K562 (cell line): ENCODE measurements around the gene TESMIN. TPM values are rescaled to one million over a fixed set of nuclear protein-coding genes. Genes with fewer than 3 reads are reported as not detected.

Experiments used
- ATAC-seq: fragments of 200-7000 bp; cut with Tn5 transposase; 3 replicates; pipeline ENCODE4 v1.9.1; 2020; ENCODE audit warnings: moderate library complexity
- BruUV-seq: library from RNA; stranded (reverse); fragments of 400-500 nt; replicated peaks from 2 replicates; lab custom pipeline; 2021; lab: Mats Ljungman, UMichigan
- CTCF ChIA-PET: fragments of 300-600 bp; formaldehyde crosslinking; extraction: SDS; loops from one replicate; lab custom pipeline; 2021; ENCODE audit warnings: low intra/inter-chr PET ratio; lab: Yijun Ruan, JAX
- POLR2A ChIA-PET: fragments of 300-600, 350-650 bp; sonication (Branson Sonifier 250); formaldehyde crosslinking; extraction: SDS; loops from one replicate; lab custom pipeline; 2021; ENCODE audit warnings: antibody characterized with exemption, inconsistent platforms; lab: Yijun Ruan, JAX
- DNase-seq, 4 experiments: peaks; one replicate each; pipeline versions ENCODE4 v3.0.0 to v3.0.0-alpha.2; 2011 to 2018; ENCODE audit warnings: low spot score in 3 of 4, mixed read lengths in 3 of 4; ENCODE audit errors: extremely low read depth in 1 of 4
- FAIRE-seq: peaks from 2 replicates; lab custom pipeline; 2011; peaks lifted over from hg19 to GRCh38; lab: Jason Lieb, UNC
- H2AFZ ChIP-seq: 2 replicates; pipeline ENCODE4 v1.6.0; 2011; ENCODE audit warnings: low read depth, low read length, control low read depth, inconsistent platforms
- H3K27ac ChIP-seq: fragments of 200-600 bp; 3 replicates; pipeline ENCODE4 v1.8.0; 2011; ENCODE audit warnings: low read depth, mild to moderate bottlenecking, control low read depth, inconsistent platforms, low read length, moderate library complexity, mixed read lengths; ENCODE audit errors: extremely low read depth
- H3K27me3 ChIP-seq, 2 experiments: fragments of 300-600 bp in 1 of 2; 2 replicates in 1 of 2; 3 replicates in 1 of 2; pipeline versions ENCODE4 v1.6.0 to v1.8.0; 2011; ENCODE audit warnings: inconsistent platforms in 2 of 2, low read length in 2 of 2, mild to moderate bottlenecking in 1 of 2, mixed read lengths in 1 of 2, moderate library complexity in 1 of 2; ENCODE audit not compliant: control insufficient read depth in 2 of 2, insufficient read depth in 2 of 2
- H3K36me3 ChIP-seq: fragments of 300-600 bp; 3 replicates; pipeline ENCODE4 v1.8.0; 2011; ENCODE audit warnings: mild to moderate bottlenecking, low read length, inconsistent platforms; ENCODE audit not compliant: control insufficient read depth, insufficient read depth
- H3K4me1 ChIP-seq, 2 experiments: fragments of 200-600 bp in 1 of 2; replicated peaks in 1 of 2; 2 replicates in 1 of 2; 3 replicates in 1 of 2; pipeline versions ENCODE4 v1.5.1 to v1.8.0; 2011; ENCODE audit warnings: inconsistent platforms in 2 of 2, low read length in 2 of 2, mild to moderate bottlenecking in 1 of 2, mixed read lengths in 1 of 2, moderate library complexity in 1 of 2; ENCODE audit not compliant: control insufficient read depth in 2 of 2, insufficient read depth in 2 of 2
- H3K4me2 ChIP-seq: 2 replicates; pipeline ENCODE4 v1.6.1; 2011; ENCODE audit warnings: low read length, control low read depth, inconsistent platforms, mixed read lengths; ENCODE audit not compliant: insufficient read depth
- H3K4me3 ChIP-seq: fragments of 200-600 bp; sonication (generic), shearing (Covaris generic); 2 replicates; pipeline ENCODE4 v1.5.1; 2016; ENCODE audit warnings: control low read depth, inconsistent platforms
- H3K79me2 ChIP-seq: fragments of 200-600 bp; 3 replicates; pipeline ENCODE4 v1.8.0; 2011; ENCODE audit warnings: low read length, inconsistent platforms; ENCODE audit not compliant: control insufficient read depth, insufficient read depth
- H3K9ac ChIP-seq, 2 experiments: 2 replicates each; pipeline versions ENCODE4 v1.6.0 to v1.6.1; 2011; ENCODE audit warnings: low read depth in 2 of 2, low read length in 2 of 2, control low read depth in 1 of 2, inconsistent platforms in 1 of 2, mild to moderate bottlenecking in 1 of 2, mixed read lengths in 1 of 2; ENCODE audit not compliant: insufficient read depth in 1 of 2
- H3K9me1 ChIP-seq: one replicate; pipeline ENCODE4 v1.6.0; 2011; ENCODE audit warnings: inconsistent platforms, mild to moderate bottlenecking, low read length, moderate library complexity; ENCODE audit not compliant: control insufficient read depth, insufficient read depth
- H3K9me3 ChIP-seq: replicated peaks from 2 replicates; pipeline ENCODE4 v1.5.1; 2011; ENCODE audit warnings: low read depth, low read length, inconsistent platforms; ENCODE audit not compliant: control insufficient read depth, insufficient read depth
- H4K20me1 ChIP-seq: replicated peaks from 2 replicates; pipeline ENCODE4 v1.6.1; 2011; ENCODE audit warnings: low read length, inconsistent platforms, mixed read lengths; ENCODE audit not compliant: control insufficient read depth, insufficient read depth
- DACH1 ChIP-seq: fragments of 450-650 bp; IDR thresholded peaks from 2 replicates; pipeline ENCODE4 v1.6.1; 2018; ENCODE audit not compliant: partially characterized antibody
- FOXK2 ChIP-seq, 2 experiments: fragments of 450-650 bp; IDR thresholded peaks in 1 of 2; conservative IDR thresholded peaks in 1 of 2; 2 replicates each; pipeline ENCODE4 v1.6.1; 2016; ENCODE audit warnings: low read depth in 2 of 2, mild to moderate bottlenecking in 1 of 2
- MAZ ChIP-seq, 2 experiments: fragments of 450-650 bp in 1 of 2; sonication (generic) in 1 of 2; formaldehyde crosslinking; IDR thresholded peaks in 1 of 2; conservative IDR thresholded peaks in 1 of 2; 2 replicates each; pipeline versions ENCODE4 v1.4.0 to v1.5.0; 2020; ENCODE audit warnings: mild to moderate bottlenecking in 1 of 2, missing genetic modification reagents in 1 of 2
- TAF15 ChIP-seq: fragments of 200-400 bp; formaldehyde crosslinking; IDR thresholded peaks from 2 replicates; pipeline ENCODE4 v1.6.1; 2017; ENCODE audit warnings: mild to moderate bottlenecking, low read depth, low read length, moderate library complexity
- TAF7 ChIP-seq: fragments of 450-650 bp; IDR thresholded peaks from 2 replicates; pipeline ENCODE4 v1.6.1; 2016; ENCODE audit warnings: missing genetic modification characterization, missing compliant biosample characterization
- THAP12 ChIP-seq: fragments of 250-450 bp; sonication (Bioruptor Pico); IDR thresholded peaks from 2 replicates; pipeline ENCODE4 v1.9.0; 2021; ENCODE audit warnings: mild to moderate bottlenecking, inconsistent platforms
- ZC3H4 ChIP-seq: sonication (generic); formaldehyde crosslinking; IDR thresholded peaks from 2 replicates; pipeline ENCODE4 v1.9.0; 2021; ENCODE audit warnings: missing genetic modification reagents, borderline replicate concordance
- WGBS: fragments of 100-300 bp; shearing (Covaris generic); methylation state at CpG from one replicate; pipeline ENCODE4 v1.1.6; 2016; ENCODE audit warnings: low coverage, mixed read lengths; ENCODE audit not compliant: insufficient coverage; ENCODE audit errors: missing lambda C conversion rate; 5-methylcytosine and 5-hydroxymethylcytosine counted together
- in situ Hi-C: fragments of 300-500 bp; cut with MboI; formaldehyde crosslinking; loops from 4 replicates; pipeline ENCODE4 v1.15.0; 2018; ENCODE audit warnings: inconsistent platforms, mixed read lengths
- intact Hi-C: fragments of 100-400 bp; cut with micrococcal nuclease; formaldehyde crosslinking; loops from 2 replicates; pipeline ENCODE4 v1.14.2; 2022
- polyA plus RNA-seq, 8 experiments: library from polyadenylated mRNA; depleted of rRNA in 4 of 8; stranded (reverse) in 5 of 8; unstranded in 3 of 8; fragments of >200 nt; fragmentation: Nextera tagmentation in 2 of 8; fragmentation: Illumina TruSeq in 1 of 8; extraction: Ambion mirVana in 2 of 8; extraction: Trizol in 1 of 8; gene quantifications; 2 replicates each; pipeline versions ENCODE4 v1.2.1 to v1.2.3, GENCODE V29; 2011 to 2014; ENCODE audit warnings: inconsistent platforms in 1 of 8, missing spikeins in 1 of 8
- total RNA-seq, 7 experiments: library from RNA; depleted of rRNA in 6 of 7; stranded (reverse); fragments of >200 nt in 6 of 7; fragmentation: Illumina TruSeq in 2 of 7; extraction: Trizol in 2 of 7; gene quantifications; 2 replicates each; pipeline versions ENCODE4 v1.2.1 to v1.2.3, GENCODE V29; 2011 to 2021; ENCODE audit warnings: low replicate concordance in 1 of 7

Gene TESMIN
- total and polyA plus RNA-seq, 9 of the 15 experiments (the other 6 are each of a cell fraction or from before 2014, with no cell fraction given), result 8.9 to 50.5 (median 15.0) TPM

- no peak overlapping the region for H3K4me3 ChIP-seq
- CTCF ChIA-PET, result no interaction called here
- no peaks in the 10 kb centered on the region for H3K36me3 ChIP-seq
- no peaks in the 10 kb centered on the region for H3K79me2 ChIP-seq
- peaks cover 0 to 8% of the 10 kb centered on the region in 2 experiments; a peak in 3 of 5 replicates for H3K4me1 ChIP-seq
- no peak overlapping the region for H2AFZ ChIP-seq
- no peak for FAIRE-seq
- DNase-seq, result no peak
- no peak overlapping the region for H3K4me2 ChIP-seq
- POLR2A ChIA-PET, result interaction anchor here (0.6 to 1.3 kb wide), 2 partner anchors 9 to 293 kb away, joined by 3 to 4 read pairs; no protein-coding TSS in a partner anchor
- no peaks in the 10 kb centered on the region for H3K9me1 ChIP-seq
- no peaks in the 10 kb centered on the region; the same call in 1 of the 2 replicates for H4K20me1 ChIP-seq
- H3K9me3 ChIP-seq, result no peaks in the 10 kb centered on the region
- H3K27me3 ChIP-seq, result peaks cover 31 to 68% of the 10 kb centered on the region in 2 experiments
- WGBS, result 3% methylated on average over 9 of the region's 9 CpGs
- no peak overlapping the region for H3K9ac ChIP-seq
- TF ChIP-seq TAF7 (no peak), DACH1 (no peak)
- intact Hi-C loops (no loop called here), in situ Hi-C loops (no loop called here)
- no TSS peak for BruUV-seq
- no peak overlapping the region for H3K27ac ChIP-seq
- ATAC-seq, result no peak
Measured at GRCh38 chr11:68664141-68664540, 87.2 kb downstream of the TESMIN start.

- H3K4me3 ChIP-seq, result no peak overlapping the region
- no peaks in the 10 kb centered on the region; the same call in 1 of the 2 replicates for H4K20me1 ChIP-seq
- POLR2A ChIA-PET, result interaction anchor here (1.3 kb wide), 1 partner anchor 10 kb away, joined by 4 read pairs; no protein-coding TSS in a partner anchor
- in situ Hi-C loops (no loop called here), intact Hi-C loops (no loop called here)
- no peak overlapping the region for H3K9ac ChIP-seq
- ATAC-seq (no peak), FAIRE-seq (no peak), DNase-seq (no peak)
- H2AFZ ChIP-seq, result no peak overlapping the region
- no peaks in the 10 kb centered on the region for H3K9me3 ChIP-seq
- no peak overlapping the region for H3K27ac ChIP-seq
- no peaks in the 10 kb centered on the region for H3K9me1 ChIP-seq
- peaks cover 0 to 7% of the 10 kb centered on the region in 2 experiments; a peak in 2 of 5 replicates for H3K4me1 ChIP-seq
- peaks cover 30 to 72% of the 10 kb centered on the region in 2 experiments for H3K27me3 ChIP-seq
- no peaks in the 10 kb centered on the region for H3K36me3 ChIP-seq
- no peaks in the 10 kb centered on the region for H3K79me2 ChIP-seq
- CTCF ChIA-PET, result no interaction called here
- WGBS, result under 1% methylated on average over 14 of the region's 18 CpGs
- no TSS peak for BruUV-seq
- H3K4me2 ChIP-seq, result no peak overlapping the region
- TF ChIP-seq THAP12 (CRISPR knock-in tag), result no peak
- TF ChIP-seq ZC3H4 (CRISPR knock-in tag), result no peak
- no peak for TF ChIP-seq MAZ (CRISPR knock-in tag; conservative IDR thresholded peaks at IDR 0.05 in 1 of 2, IDR thresholded peaks at IDR 0.05 in 1 of 2)
- no peak for TF ChIP-seq TAF15
- no peak for TF ChIP-seq FOXK2 (conservative IDR thresholded peaks at IDR 0.05 in 1 of 2, IDR thresholded peaks at IDR 0.05 in 1 of 2; ENCODE audit: low read depth in 2 of 2)
Measured at GRCh38 chr11:68663482-68664010, 87.8 kb downstream of the TESMIN start.
